Measurements from ENCODE around the gene CTIF.

The CTIF gene

DNA sequence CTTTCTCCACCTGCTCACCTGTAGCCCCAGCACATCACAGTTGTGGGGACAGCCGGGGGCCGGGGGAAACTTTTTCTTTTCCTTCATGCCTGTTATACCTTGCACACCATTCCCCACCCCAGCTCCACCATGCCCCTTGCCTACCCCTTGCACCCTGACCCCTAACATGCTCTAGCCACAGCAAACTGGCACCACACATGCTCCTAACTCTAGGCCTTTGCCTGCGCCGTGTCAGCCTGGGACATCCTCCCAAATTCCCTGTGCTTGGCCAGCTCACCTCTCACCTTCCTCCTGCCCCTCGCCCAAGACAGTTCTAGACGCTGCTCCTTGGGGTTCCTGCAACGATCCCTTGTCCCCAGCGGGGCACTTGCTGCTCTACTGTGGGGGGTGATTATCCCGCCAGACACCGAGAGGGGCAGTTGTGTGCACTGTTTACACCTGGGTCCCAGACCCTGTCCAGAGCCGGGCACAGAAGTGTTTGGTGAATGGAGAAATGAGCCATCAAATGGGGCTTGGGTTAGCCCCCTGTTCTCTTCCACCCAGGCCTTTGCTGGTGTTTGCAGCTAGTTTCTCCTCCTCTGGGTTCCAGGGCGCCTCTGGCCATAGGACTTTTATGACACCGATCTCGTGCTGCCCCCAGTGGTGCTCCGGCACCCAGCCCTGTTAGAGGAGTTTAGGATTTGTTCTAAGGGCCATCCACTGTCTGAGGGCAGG is 129.8 kb downstream of the CTIF start:
- H3K9ac ChIP-seq: no peak overlapping the region
- TF ChIP-seq, protein P1, sequence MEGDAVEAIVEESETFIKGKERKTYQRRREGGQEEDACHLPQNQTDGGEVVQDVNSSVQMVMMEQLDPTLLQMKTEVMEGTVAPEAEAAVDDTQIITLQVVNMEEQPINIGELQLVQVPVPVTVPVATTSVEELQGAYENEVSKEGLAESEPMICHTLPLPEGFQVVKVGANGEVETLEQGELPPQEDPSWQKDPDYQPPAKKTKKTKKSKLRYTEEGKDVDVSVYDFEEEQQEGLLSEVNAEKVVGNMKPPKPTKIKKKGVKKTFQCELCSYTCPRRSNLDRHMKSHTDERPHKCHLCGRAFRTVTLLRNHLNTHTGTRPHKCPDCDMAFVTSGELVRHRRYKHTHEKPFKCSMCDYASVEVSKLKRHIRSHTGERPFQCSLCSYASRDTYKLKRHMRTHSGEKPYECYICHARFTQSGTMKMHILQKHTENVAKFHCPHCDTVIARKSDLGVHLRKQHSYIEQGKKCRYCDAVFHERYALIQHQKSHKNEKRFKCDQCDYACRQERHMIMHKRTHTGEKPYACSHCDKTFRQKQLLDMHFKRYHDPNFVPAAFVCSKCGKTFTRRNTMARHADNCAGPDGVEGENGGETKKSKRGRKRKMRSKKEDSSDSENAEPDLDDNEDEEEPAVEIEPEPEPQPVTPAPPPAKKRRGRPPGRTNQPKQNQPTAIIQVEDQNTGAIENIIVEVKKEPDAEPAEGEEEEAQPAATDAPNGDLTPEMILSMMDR (IDR thresholded peaks at IDR 0.05): no peak

DNA sequence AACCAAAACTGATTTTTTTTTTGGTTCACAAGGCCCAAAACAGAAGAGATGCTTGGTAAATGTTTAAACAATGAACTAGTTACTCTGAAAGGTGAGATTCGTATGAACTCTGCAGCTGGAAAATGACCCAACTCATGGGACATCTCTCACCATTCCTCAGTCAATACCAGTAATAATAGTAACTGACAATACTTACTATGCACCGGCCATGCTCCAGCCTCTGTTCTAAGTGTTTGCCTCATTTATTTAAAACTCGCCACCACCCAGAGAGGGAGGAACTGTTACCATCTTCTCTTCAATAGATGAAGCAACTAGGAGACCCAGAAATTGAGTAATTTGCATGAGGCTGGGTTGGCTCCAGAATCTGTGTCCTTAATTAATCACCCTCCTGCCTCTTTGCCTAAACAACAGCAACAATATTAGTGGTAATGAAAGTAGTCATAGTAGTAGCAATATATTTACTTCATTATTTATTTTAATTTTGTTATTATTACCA is 130.4 kb downstream of the CTIF start:
- no peaks in the 10 kb centered on the region for H3K4me1 ChIP-seq
- H3K27ac ChIP-seq: no peak overlapping the region
- TF ChIP-seq, protein P1 (IDR thresholded peaks at IDR 0.05): no peak
- no peak overlapping the region for H3K9ac ChIP-seq
- no peak overlapping the region for H3K4me2 ChIP-seq (ENCODE audit: low read length)
- H3K36me3 ChIP-seq (ENCODE audit: control insufficient read depth, insufficient read depth, low read length): no peaks in the 10 kb centered on the region
- no peaks in the 10 kb centered on the region for H3K9me3 ChIP-seq (ENCODE audit: control insufficient read depth, low read length)
- no peaks in the 10 kb centered on the region for H3K27me3 ChIP-seq (ENCODE audit: control insufficient read depth, insufficient read depth, low read length)
- H3K79me2 ChIP-seq: peaks cover 2% of the 10 kb centered on the region
- H3K4me3 ChIP-seq (ENCODE audit: low read depth, low read length): no peak overlapping the region
- H2AFZ ChIP-seq: no peak overlapping the region

More for the DNA sequence above, 129.8 kb downstream of the CTIF start:
- peaks cover 2% of the 10 kb centered on the region for H3K79me2 ChIP-seq
- no peaks in the 10 kb centered on the region for H3K4me1 ChIP-seq
- no peaks in the 10 kb centered on the region for H3K27me3 ChIP-seq (ENCODE audit: control insufficient read depth, insufficient read depth, low read length)
- no peak overlapping the region for H3K27ac ChIP-seq
- no peaks in the 10 kb centered on the region for H3K9me3 ChIP-seq (ENCODE audit: control insufficient read depth, low read length)
- no peak overlapping the region for H3K4me2 ChIP-seq (ENCODE audit: low read length)
- no peak overlapping the region for H3K4me3 ChIP-seq (ENCODE audit: low read depth, low read length)
- no peak overlapping the region for H2AFZ ChIP-seq
- H3K36me3 ChIP-seq (ENCODE audit: control insufficient read depth, insufficient read depth, low read length): no peaks in the 10 kb centered on the region

DNA sequence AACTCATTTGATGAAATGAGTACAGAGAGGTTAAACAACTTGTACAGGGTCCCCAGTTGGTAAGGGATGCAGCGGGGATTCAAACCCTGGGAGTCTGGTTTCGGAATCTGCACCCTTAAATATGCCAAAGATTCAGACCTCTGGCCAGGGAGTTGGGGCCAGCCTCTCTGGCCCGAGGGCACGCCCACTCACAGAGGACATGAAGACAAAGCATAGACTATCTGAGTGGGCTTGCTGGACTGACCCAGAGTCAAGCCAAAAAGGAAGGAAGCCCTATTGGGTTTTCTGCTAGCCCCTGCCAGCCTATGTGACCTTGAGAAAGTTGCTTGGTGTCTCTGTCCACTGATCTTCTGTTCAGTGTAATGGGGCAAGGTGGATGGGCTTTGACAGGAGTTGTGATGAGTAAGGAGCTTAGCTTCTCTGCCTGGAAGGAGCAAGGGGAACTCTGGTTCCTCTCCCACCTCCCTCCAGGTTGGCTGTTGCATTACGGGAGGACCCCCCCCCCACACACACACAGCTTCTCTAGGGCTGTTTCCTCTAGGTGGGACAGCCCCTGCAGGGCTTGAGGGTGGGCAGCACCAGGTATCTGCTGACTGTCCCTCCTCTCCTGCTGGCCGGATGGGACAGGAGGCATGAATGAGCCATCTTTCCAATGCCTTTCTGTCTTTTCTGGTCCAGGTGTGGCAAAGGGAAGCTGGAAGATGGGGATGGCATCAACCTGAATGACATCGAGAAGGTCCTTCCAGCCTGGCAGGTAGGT is 131.3 kb downstream of the CTIF start:
- Histone ChIP-seq H3K27me3 (ENCODE audit: control insufficient read depth, insufficient read depth, low read length) (no peaks in the 10 kb centered on the region), H3K4me2 (ENCODE audit: low read length) (no peak overlapping the region), H3K9ac (no peak overlapping the region), H3K79me2 (peaks cover 2% of the 10 kb centered on the region), H3K27ac (no peak overlapping the region), H2AFZ (no peak overlapping the region), H3K4me1 (no peaks in the 10 kb centered on the region), H3K36me3 (ENCODE audit: control insufficient read depth, insufficient read depth, low read length) (no peaks in the 10 kb centered on the region), H3K4me3 (ENCODE audit: low read depth, low read length) (no peak overlapping the region), H3K9me3 (ENCODE audit: control insufficient read depth, low read length) (no peaks in the 10 kb centered on the region)
- TF ChIP-seq, protein P1 (IDR thresholded peaks at IDR 0.05): no peak

DNA sequence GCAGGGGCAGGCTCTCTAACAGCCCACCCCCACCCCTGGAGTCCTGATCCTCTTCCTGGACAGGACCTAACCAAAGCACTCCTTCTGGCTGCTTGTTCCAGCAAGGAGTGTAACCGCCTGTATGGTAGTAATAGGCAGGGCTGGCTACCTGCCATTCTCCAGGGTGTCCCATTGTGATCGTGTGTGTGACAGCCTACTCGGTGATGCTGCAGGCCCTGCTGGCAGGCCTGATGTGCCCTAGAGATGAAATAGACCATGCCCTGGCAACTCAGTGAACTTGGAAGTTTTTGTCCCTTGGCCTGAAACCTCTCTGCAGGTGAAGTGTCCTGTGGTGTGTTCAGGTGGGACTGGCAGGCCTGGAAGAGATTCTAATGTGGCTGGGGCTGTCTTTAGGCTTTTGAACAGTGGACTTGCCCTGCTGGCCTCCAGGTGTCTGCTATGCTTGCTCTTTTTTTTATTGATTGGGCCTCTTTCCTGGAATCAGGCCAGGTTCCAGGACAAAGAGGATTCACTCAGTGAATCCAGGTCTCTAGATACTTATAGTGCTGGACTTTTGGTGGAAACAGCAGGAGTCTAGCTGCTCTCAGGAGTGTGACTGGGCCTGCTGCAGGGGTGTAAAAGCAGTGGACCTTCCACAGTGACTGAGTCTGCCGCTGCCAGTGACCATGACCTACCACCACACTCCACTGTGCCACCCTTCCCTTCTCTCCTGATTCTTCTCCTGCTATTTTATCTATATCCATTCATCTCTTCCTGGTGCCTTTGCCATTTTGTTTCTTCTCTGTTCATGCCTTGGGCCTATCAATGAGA is 132.1 kb downstream of the CTIF start:
- H3K4me1 ChIP-seq: no peaks in the 10 kb centered on the region
- no peaks in the 10 kb centered on the region for H3K27me3 ChIP-seq (ENCODE audit: control insufficient read depth, insufficient read depth, low read length)
- no peak overlapping the region for H3K4me2 ChIP-seq (ENCODE audit: low read length)
- no peak overlapping the region for H3K9ac ChIP-seq
- no peak overlapping the region for H3K4me3 ChIP-seq (ENCODE audit: low read depth, low read length)
- TF ChIP-seq, protein P1 (IDR thresholded peaks at IDR 0.05): no peak
- H3K36me3 ChIP-seq (ENCODE audit: control insufficient read depth, insufficient read depth, low read length): no peaks in the 10 kb centered on the region
- peaks cover 3% of the 10 kb centered on the region for H3K79me2 ChIP-seq
- H3K9me3 ChIP-seq (ENCODE audit: control insufficient read depth, low read length): no peaks in the 10 kb centered on the region
- H3K27ac ChIP-seq: no peak overlapping the region
- no peak overlapping the region for H2AFZ ChIP-seq
